ENCODE results near the gene IL3.
"Not testable (repeated sequence)": the region's sequence is repeated elsewhere in the genome, so short reads cannot be mapped to it uniquely, and the experiment has no call there.

Gene IL3

DNA sequence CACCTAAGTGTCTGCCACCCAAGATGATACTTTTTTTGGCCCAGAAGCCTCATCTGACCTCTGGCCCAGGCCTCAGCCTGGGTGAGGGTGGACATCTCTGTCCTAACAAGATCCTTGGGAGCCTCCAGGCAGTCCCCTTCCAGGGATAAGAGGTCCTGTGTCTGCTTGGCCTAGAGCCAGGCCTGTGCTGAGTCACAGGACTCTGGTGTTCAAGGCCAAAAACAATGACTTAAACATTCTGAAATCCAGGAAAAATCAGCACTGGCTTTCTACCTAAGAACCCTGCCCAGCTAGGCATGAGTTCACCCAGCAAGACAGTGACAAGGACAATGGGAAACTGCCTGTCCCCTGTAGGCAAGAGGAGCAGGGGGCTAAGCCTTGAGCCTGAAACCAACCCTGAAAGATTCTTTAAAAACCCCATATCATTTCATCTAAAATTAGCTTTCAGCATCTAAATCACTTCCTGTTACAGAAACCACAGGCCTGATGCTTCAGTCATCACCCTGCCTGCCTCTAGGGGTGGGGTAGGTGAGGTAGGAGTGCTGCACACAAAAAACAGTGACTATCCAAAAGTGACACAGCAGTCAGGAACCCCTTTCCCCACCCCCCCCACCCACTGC, 43.0 kb downstream of the IL3 start:
- DNase-seq (ENCODE audit: low read depth) = peak; percentile 93
- TF ChIP-seq, protein P1, sequence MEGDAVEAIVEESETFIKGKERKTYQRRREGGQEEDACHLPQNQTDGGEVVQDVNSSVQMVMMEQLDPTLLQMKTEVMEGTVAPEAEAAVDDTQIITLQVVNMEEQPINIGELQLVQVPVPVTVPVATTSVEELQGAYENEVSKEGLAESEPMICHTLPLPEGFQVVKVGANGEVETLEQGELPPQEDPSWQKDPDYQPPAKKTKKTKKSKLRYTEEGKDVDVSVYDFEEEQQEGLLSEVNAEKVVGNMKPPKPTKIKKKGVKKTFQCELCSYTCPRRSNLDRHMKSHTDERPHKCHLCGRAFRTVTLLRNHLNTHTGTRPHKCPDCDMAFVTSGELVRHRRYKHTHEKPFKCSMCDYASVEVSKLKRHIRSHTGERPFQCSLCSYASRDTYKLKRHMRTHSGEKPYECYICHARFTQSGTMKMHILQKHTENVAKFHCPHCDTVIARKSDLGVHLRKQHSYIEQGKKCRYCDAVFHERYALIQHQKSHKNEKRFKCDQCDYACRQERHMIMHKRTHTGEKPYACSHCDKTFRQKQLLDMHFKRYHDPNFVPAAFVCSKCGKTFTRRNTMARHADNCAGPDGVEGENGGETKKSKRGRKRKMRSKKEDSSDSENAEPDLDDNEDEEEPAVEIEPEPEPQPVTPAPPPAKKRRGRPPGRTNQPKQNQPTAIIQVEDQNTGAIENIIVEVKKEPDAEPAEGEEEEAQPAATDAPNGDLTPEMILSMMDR (IDR thresholded peaks at IDR 0.05; ENCODE audit: low read length, missing control alignments) = peak; percentile 4
- H3K4me3 ChIP-seq (replicated peaks; ENCODE audit: low read depth, low read length) = no peak overlapping the region

DNA sequence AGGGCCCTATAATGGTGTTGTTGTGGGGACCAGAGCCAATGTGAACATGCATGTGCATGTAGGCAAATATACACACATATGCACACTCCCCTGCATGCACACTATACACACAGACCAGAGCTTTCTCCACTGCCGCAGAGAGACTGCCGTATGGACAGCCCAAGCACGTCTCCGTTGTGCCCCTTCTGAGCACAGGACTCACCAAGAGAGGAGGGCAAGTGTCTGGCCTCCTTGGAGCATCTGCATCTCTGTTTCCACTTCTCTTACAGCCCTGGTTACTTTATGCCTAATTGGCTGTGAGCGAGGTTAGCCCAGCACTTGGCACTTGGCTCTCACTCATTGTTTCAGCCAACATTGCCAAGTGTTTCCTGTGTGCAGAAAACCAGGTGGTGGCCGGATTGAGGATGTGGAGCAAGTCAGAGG, 43.5 kb downstream of the IL3 start:
- TF ChIP-seq, protein P1 (IDR thresholded peaks at IDR 0.05; ENCODE audit: low read length, missing control alignments) = no peak
- no peak for DNase-seq (ENCODE audit: low read depth)
- no peak overlapping the region for H3K4me3 ChIP-seq (replicated peaks; ENCODE audit: low read depth, low read length)

DNA sequence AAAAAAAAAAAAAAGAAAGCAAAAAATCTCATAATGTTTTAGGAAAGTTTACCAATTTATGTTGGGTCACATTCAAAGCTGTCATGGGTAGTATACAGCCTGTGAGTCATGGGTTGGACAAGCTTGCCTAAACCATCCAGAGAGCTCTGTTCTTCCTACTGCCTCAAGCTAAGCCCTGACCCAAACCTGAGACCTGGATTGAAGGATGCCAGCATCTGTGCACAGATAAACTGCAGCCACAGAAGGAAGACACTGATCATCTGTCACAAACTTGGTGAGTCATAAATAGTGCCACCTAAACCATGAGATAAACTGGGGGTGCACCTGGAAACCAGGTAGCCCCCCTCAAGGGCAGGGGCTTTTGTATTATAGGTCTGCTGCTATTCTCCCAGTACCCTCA, 44.1 kb downstream of the IL3 start:
- TF ChIP-seq, protein P1 (IDR thresholded peaks at IDR 0.05; ENCODE audit: low read length, missing control alignments) = no peak
- DNase-seq (ENCODE audit: low read depth) = no peak

DNA sequence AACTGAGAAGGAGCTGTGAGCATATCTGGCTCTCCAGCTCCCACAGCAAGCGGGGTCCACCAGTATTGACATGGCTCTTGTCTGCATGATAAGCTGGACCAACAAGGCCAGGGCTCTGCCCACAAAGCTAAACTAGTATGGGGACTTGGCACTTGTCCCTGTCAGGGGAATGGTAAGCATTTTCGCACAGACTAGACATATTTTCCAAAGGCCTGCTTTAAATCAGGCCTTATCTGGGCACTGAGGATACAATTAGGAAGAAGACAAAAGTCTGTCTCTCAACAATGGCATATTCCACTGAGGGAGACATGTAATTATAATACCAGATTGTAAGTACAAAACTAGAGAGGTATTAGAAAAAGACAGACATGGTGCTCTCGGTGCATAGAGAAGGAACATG, 45.2 kb downstream of the IL3 start:
- no peak for DNase-seq (ENCODE audit: low read depth)
- TF ChIP-seq, protein P1 (IDR thresholded peaks at IDR 0.05; ENCODE audit: low read length, missing control alignments) = no peak
- H3K4me3 ChIP-seq (replicated peaks; ENCODE audit: low read depth, low read length) = no peak overlapping the region

More for the DNA sequence above, 44.1 kb downstream of the IL3 start:
- no peak overlapping the region for H3K4me3 ChIP-seq (replicated peaks; ENCODE audit: low read depth, low read length)

DNA sequence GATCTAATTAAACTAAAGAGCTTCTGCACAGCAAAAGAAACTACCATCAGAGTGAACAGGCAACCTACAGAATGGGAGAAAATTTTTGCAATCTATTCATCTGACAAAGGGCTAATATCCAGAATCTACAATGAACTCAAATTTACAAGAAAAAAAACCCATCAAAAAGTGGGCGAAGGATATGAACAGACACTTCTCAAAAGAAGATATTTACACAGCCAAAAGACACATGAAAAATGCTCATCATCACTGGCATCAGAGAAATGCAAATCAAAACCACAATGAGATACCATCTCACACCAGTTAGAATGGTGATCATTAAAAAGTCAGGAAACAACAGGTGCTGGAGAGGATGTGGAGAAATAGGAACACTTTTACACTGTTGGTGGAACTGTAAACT, 48.0 kb downstream of the IL3 start:
- DNase-seq (ENCODE audit: low read depth); H3K4me3 ChIP-seq (replicated peaks; ENCODE audit: low read depth, low read length): not testable (repeated sequence)

DNA sequence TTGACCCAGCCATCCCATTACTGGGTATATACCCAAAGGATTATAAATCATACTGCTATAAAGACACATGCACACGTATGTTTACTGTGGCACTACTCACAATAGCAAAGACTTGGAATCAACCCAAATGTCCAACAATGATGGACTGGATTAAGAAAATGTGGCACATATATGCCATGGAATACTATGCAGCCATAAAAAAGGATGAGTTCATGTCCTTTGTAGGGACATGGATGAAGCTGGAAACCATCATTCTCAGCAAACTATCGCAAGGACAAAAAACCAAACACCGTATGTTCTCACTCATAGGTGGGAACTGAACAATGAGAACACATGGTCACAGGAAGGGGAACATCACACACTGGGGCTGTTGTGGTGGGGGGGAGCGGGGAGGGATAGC, 48.5 kb downstream of the IL3 start:
- not testable (repeated sequence) for H3K4me3 ChIP-seq (replicated peaks; ENCODE audit: low read depth, low read length); DNase-seq (ENCODE audit: low read depth)

DNA sequence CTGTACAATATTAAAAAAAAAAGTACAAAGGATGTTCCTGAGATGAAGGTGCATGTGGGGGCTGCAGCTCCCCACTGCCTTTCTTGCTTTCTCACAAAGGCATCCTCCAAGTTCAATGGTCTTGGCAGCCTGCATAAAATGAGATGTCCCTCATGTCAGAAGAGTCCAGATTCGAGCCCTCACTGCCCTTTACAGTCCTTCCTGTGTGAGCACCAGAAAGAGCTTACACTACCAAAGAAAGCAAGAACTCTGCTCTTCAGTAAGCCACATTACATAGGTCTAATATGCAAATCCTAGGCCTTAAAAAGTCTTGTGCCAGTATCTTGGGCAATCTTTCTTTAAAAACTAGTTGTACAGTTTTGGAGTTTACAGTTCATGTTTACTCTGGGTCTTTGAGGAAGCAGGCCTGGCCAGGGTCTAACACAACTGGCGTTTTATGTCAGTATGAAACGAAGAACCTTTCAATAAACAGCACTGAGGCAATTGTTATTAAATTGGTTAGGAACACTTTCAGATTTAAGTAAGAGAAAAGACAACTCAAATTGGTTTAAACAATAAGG, 49.1 kb downstream of the IL3 start:
- TF ChIP-seq, protein P1 (IDR thresholded peaks at IDR 0.05; ENCODE audit: low read length, missing control alignments) = no peak
- no peak overlapping the region for H3K4me3 ChIP-seq (replicated peaks; ENCODE audit: low read depth, low read length)
- DNase-seq (ENCODE audit: low read depth) = no peak

DNA sequence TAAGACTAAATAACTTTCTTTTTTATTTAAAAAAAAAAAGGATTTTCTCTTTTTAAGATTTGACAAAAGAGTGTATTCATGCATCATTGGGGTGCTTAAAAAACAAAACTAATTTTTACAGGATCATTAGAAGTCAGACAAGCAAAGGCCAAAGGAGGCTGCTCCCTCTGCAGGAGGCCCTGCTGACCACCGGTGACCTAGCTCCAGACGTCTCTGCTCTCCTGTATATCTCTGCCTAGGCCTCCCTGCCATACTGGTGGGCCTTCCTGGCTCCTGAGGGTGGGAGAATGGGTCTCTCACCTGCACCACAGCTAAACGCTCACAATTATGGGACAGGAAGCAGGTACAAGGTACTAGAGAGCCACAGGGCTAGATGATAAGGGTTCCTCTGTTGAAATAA, 49.7 kb downstream of the IL3 start:
- no peak for DNase-seq (ENCODE audit: low read depth)
- no peak overlapping the region for H3K4me3 ChIP-seq (replicated peaks; ENCODE audit: low read depth, low read length)
- TF ChIP-seq, protein P1 (IDR thresholded peaks at IDR 0.05; ENCODE audit: low read length, missing control alignments) = no peak

All from fibroblast of pulmonary artery (primary cell).